ENCODE measurements around the gene LBHD2. TPM values are rescaled to one million over a fixed set of nuclear protein-coding genes. Genes with fewer than 3 reads are reported as not detected.

Gene LBHD2
- total and polyA plus RNA-seq, 9 donors, result 0.47 TPM; not detected in 8

DNA sequence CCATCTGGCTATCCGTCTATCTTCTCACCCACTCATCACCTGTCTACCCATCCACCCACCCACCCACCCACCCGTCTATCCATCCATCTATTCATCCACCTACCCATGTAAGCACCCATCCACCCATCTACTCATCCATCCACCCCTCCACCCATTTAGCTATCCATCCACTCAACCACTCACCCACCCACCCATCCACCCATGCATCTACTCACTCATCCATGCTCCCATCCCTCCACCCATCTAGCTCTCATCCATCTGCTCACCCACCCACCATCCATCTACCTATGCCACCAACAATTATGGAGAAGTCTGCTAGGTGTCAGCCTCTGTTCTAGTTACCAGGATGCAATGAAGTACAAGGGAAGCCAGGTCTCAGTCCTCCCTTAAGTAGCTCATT, 50.4 kb downstream of the LBHD2 start:
- Histone ChIP-seq H3K4me1 (ENCODE audit: insufficient read depth) (peaks cover 15% of the 10 kb centered on the region), H3K27ac (no peak overlapping the region), H3K4me3 (no peak overlapping the region), H3K27me3 (no peaks in the 10 kb centered on the region), H3K36me3 (no peaks in the 10 kb centered on the region), H3K9me3 (no peaks in the 10 kb centered on the region)
- intact Hi-C loops (cut with DNase I), result no loop called here
- TF ChIP-seq POLR2A (IDR thresholded peaks at IDR 0.05) (no peak), EP300 (IDR thresholded peaks at IDR 0.05) (no peak)
- TF ChIP-seq, protein P1, sequence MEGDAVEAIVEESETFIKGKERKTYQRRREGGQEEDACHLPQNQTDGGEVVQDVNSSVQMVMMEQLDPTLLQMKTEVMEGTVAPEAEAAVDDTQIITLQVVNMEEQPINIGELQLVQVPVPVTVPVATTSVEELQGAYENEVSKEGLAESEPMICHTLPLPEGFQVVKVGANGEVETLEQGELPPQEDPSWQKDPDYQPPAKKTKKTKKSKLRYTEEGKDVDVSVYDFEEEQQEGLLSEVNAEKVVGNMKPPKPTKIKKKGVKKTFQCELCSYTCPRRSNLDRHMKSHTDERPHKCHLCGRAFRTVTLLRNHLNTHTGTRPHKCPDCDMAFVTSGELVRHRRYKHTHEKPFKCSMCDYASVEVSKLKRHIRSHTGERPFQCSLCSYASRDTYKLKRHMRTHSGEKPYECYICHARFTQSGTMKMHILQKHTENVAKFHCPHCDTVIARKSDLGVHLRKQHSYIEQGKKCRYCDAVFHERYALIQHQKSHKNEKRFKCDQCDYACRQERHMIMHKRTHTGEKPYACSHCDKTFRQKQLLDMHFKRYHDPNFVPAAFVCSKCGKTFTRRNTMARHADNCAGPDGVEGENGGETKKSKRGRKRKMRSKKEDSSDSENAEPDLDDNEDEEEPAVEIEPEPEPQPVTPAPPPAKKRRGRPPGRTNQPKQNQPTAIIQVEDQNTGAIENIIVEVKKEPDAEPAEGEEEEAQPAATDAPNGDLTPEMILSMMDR (IDR thresholded peaks at IDR 0.05), result no peak
- no peak for DNase-seq
- WGBS, 3 donors, result 48 to 97% (median 69%) methylated on average over 2 of the region's 2 CpGs

GRCh38 chr14:103134919-103135318, 50.9 kb downstream of the LBHD2 start:
- no peak overlapping the region for H3K27ac ChIP-seq
- no peaks in the 10 kb centered on the region for H3K9me3 ChIP-seq
- 96 to 98% (median 97%) methylated on average over 14 of the region's 14 CpGs for WGBS, 3 donors
- H3K4me3 ChIP-seq, result no peak overlapping the region
- intact Hi-C loops (cut with DNase I), result no loop called here
- TF ChIP-seq, protein P1 (IDR thresholded peaks at IDR 0.05), result no peak
- no peak for TF ChIP-seq EP300 (IDR thresholded peaks at IDR 0.05)
- TF ChIP-seq POLR2A (IDR thresholded peaks at IDR 0.05), result no peak
- no peaks in the 10 kb centered on the region for H3K36me3 ChIP-seq
- no peak for DNase-seq
- H3K27me3 ChIP-seq, result no peaks in the 10 kb centered on the region
- peaks cover 15% of the 10 kb centered on the region for H3K4me1 ChIP-seq (ENCODE audit: insufficient read depth)

- 85 to 88% (median 87%) methylated on average over 26 of the region's 26 CpGs for WGBS, 3 donors
- DNase-seq, result no peak
- Histone ChIP-seq H3K27ac (no peak overlapping the region), H3K36me3 (no peaks in the 10 kb centered on the region), H3K4me3 (no peak overlapping the region), H3K4me1 (ENCODE audit: insufficient read depth) (peaks cover 15% of the 10 kb centered on the region), H3K9me3 (no peaks in the 10 kb centered on the region), H3K27me3 (no peaks in the 10 kb centered on the region)
- no peak for TF ChIP-seq POLR2A (IDR thresholded peaks at IDR 0.05)
- intact Hi-C loops (cut with DNase I), result no loop called here
Observed at GRCh38 chr14:103135333-103136260, 51.6 kb downstream of the LBHD2 start.

DNA sequence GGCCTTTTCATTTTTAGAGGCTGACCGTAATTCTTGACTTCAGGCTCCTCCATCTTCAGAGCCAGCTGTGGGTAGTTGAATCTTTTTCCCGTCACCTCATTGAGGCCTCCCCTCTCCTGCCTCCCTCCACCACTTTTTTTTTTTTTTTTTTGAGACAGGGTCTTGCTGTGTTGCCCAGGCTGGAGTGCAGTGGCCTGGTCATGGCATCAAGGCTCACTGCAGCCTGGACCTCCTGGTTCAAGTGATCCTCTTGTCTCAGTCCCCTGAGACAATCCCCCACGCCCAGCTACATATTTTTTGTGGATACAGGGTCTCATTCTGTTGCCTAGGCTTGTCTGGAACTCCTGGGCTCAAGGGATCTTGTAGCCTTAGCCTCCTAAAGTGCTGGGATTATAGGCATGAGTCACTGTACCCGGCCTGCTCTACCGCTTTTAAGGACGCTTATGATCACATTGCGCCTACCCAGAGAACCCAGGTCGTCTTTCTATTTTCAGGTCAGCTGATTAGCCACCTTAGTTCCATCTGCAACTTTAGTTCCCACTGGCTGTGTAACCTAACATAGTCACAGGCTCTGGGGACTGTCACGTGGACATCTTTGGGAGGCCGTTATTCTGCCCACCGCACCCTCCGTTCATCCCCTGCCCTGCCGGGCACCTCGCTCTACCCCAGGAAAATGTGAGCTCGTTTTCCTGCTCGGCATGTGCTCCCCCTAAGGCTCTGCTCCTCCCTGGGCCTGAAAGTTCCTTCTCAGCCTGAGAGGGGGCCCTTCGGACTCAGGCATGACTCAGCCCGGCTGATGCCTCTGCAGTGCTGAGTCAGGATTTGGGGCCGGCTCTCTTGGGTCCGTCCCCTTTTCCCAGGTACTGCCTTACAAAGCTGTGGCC, 52.6 kb downstream of the LBHD2 start:
- Histone ChIP-seq H3K9me3 (no peaks in the 10 kb centered on the region), H3K27ac (no peak overlapping the region), H3K27me3 (no peaks in the 10 kb centered on the region), H3K4me1 (ENCODE audit: insufficient read depth) (peaks cover 11% of the 10 kb centered on the region), H3K36me3 (no peaks in the 10 kb centered on the region), H3K4me3 (no peak overlapping the region)
- DNase-seq, result peak in 3 of 5 donors; percentile 29 to 48 (median 47)
- 75 to 83% (median 77%) methylated on average over 20 of the region's 20 CpGs for WGBS, 3 donors
- TF ChIP-seq, protein P1 (IDR thresholded peaks at IDR 0.05), result no peak
- intact Hi-C loops (cut with DNase I), result no loop called here
